WTC11 (cell line): Measurements from ENCODE around the gene ANKRD13C. TPM values are rescaled to one million over a fixed set of nuclear protein-coding genes. Genes with fewer than 3 reads are reported as not detected.
A peak's percentile ranks its signal among the peaks of the same experiment; 100 is the strongest.

Experiments
- ATAC-seq: fragments of 200-7000 bp; cut with Tn5 transposase; 2 replicates; pipeline ENCODE4 v1.10.0; 2021; ENCODE audit warnings: mild to moderate bottlenecking, moderate library complexity
- CTCF ChIA-PET: fragments of 300-600 bp; sonication (Branson Sonifier 250); formaldehyde crosslinking; loops from one replicate; lab custom pipeline; 2021; ENCODE audit warnings: antibody characterized with exemption; lab: Charles Lee
- POLR2A ChIA-PET: fragments of 350-600 bp; sonication (Branson Sonifier 250); formaldehyde crosslinking; loops from one replicate; lab custom pipeline; 2021; ENCODE audit warnings: antibody characterized with exemption; lab: Charles Lee
- DNase-seq: peaks from one replicate; pipeline ENCODE4 v3.0.0; 2021; ENCODE audit warnings: low spot score
- H3K27ac Mint-ChIP-seq: 2 replicates; pipeline ENCODE4 v1.8.0; 2021; ENCODE audit warnings: mixed read lengths
- H3K27me3 Mint-ChIP-seq: 2 replicates; pipeline ENCODE4 v1.8.0; 2021; ENCODE audit warnings: low read depth, mild to moderate bottlenecking, moderate library complexity, mixed read lengths
- H3K36me3 Mint-ChIP-seq: 2 replicates; pipeline ENCODE4 v1.8.0; 2021; ENCODE audit warnings: mixed read lengths
- H3K4me1 Mint-ChIP-seq: 2 replicates; pipeline ENCODE4 v1.8.0; 2022; ENCODE audit warnings: mixed read lengths
- H3K4me3 Mint-ChIP-seq: 2 replicates; pipeline ENCODE4 v1.8.0; 2021; ENCODE audit warnings: mild to moderate bottlenecking, moderate library complexity, mixed read lengths
- H3K9me3 Mint-ChIP-seq: 2 replicates; pipeline ENCODE4 v1.8.0; 2021; ENCODE audit warnings: mixed read lengths
- ARID4B ChIP-seq: sonication (generic); formaldehyde crosslinking; IDR thresholded peaks from 2 replicates; pipeline ENCODE4 v1.8.0; 2023; ENCODE audit warnings: missing genetic modification reagents, mild to moderate bottlenecking, borderline replicate concordance
- CBFB ChIP-seq: sonication (generic); formaldehyde crosslinking; IDR thresholded peaks from 2 replicates; pipeline ENCODE4 v1.8.1; 2022; ENCODE audit warnings: mild to moderate bottlenecking, low read depth, missing genetic modification reagents
- E2F4 ChIP-seq: sonication (generic); formaldehyde crosslinking; IDR thresholded peaks from 2 replicates; pipeline ENCODE4 v1.8.1; 2022; ENCODE audit warnings: low read depth, mild to moderate bottlenecking, moderate library complexity, missing genetic modification reagents, borderline replicate concordance
- E2F5 ChIP-seq: sonication (generic); formaldehyde crosslinking; IDR thresholded peaks from 2 replicates; pipeline ENCODE4 v1.8.1; 2022; ENCODE audit warnings: mild to moderate bottlenecking, moderate library complexity, missing genetic modification reagents
- EMX1 ChIP-seq: fragments of 250-450 bp; sonication (Bioruptor Pico); IDR thresholded peaks from 2 replicates; pipeline ENCODE4 v1.8.0; 2021; ENCODE audit warnings: mild to moderate bottlenecking
- FOXK1 ChIP-seq: sonication (generic); formaldehyde crosslinking; IDR thresholded peaks from 2 replicates; pipeline ENCODE4 v1.8.0; 2022; ENCODE audit warnings: mild to moderate bottlenecking, moderate library complexity, missing genetic modification reagents
- GABPB1 ChIP-seq: sonication (generic); formaldehyde crosslinking; IDR thresholded peaks from 2 replicates; pipeline ENCODE4 v1.8.1; 2023; ENCODE audit warnings: mild to moderate bottlenecking, missing genetic modification reagents
- HMGXB4 ChIP-seq: sonication (generic); formaldehyde crosslinking; IDR thresholded peaks from 2 replicates; pipeline ENCODE4 v1.8.1; 2023; ENCODE audit warnings: mild to moderate bottlenecking, moderate library complexity, missing genetic modification reagents
- IRF2 ChIP-seq: sonication (generic); formaldehyde crosslinking; IDR thresholded peaks from 2 replicates; pipeline ENCODE4 v1.8.0; 2022; ENCODE audit warnings: low read depth, missing genetic modification reagents, borderline replicate concordance
- JAZF1 ChIP-seq: fragments of 250-450 bp; sonication (Bioruptor Pico); IDR thresholded peaks from 2 replicates; pipeline ENCODE4 v1.9.0; 2021; ENCODE audit warnings: moderate library complexity, mild to moderate bottlenecking, inconsistent platforms
- KAT7 ChIP-seq: sonication (generic); formaldehyde crosslinking; IDR thresholded peaks from 2 replicates; pipeline ENCODE4 v1.8.1; 2023; ENCODE audit warnings: missing genetic modification reagents, mild to moderate bottlenecking, borderline replicate concordance
- MYBL2 ChIP-seq: sonication (generic); formaldehyde crosslinking; IDR thresholded peaks from 2 replicates; pipeline ENCODE4 v1.8.1; 2023; ENCODE audit warnings: mild to moderate bottlenecking, moderate library complexity, missing genetic modification reagents
- NFE2L1 ChIP-seq: sonication (generic); formaldehyde crosslinking; IDR thresholded peaks from 2 replicates; pipeline ENCODE4 v1.8.1; 2023; ENCODE audit warnings: missing genetic modification reagents
- NR1H2 ChIP-seq: sonication (generic); formaldehyde crosslinking; IDR thresholded peaks from 2 replicates; pipeline ENCODE4 v1.9.0; 2021; ENCODE audit warnings: mild to moderate bottlenecking, moderate library complexity, missing genetic modification reagents
- SP1 ChIP-seq: sonication (generic); formaldehyde crosslinking; conservative IDR thresholded peaks from 2 replicates; pipeline ENCODE4 v1.8.1; 2022; ENCODE audit warnings: missing genetic modification reagents
- TEAD1 ChIP-seq: sonication (generic); formaldehyde crosslinking; IDR thresholded peaks from 2 replicates; pipeline ENCODE4 v1.8.0; 2022; ENCODE audit warnings: mild to moderate bottlenecking, missing genetic modification reagents
- ZBTB43 ChIP-seq: sonication (generic); formaldehyde crosslinking; IDR thresholded peaks from 2 replicates; pipeline ENCODE4 v1.8.1; 2023; ENCODE audit warnings: mild to moderate bottlenecking, missing genetic modification reagents
- ZNF232 ChIP-seq: sonication (generic); formaldehyde crosslinking; IDR thresholded peaks from 2 replicates; pipeline ENCODE4 v1.8.0; 2022; ENCODE audit warnings: mild to moderate bottlenecking, missing genetic modification reagents
- ZNF281 ChIP-seq: sonication (generic); formaldehyde crosslinking; IDR thresholded peaks from 2 replicates; pipeline ENCODE4 v1.8.0; 2023; ENCODE audit warnings: mild to moderate bottlenecking, missing genetic modification reagents
- ZNF512 ChIP-seq: sonication (generic); formaldehyde crosslinking; IDR thresholded peaks from 2 replicates; pipeline ENCODE4 v1.8.1; 2022; ENCODE audit warnings: missing genetic modification reagents, borderline replicate concordance
- total RNA-seq: library from RNA; stranded (reverse); gene quantifications from 3 replicates; pipeline ENCODE4 v1.2.3, GENCODE V29; 2021

The ANKRD13C gene
- total RNA-seq, 1 experiment from 2014 or later, result 22.5 TPM

GRCh38 chr1:70221238-70222121 is 133.0 kb downstream of the ANKRD13C start, which contains the start of gene SRSF11:
TSS of gene SRSF11 (plus strand) at chr1:70221380. CDS start at chr1:70221637, 257 bp downstream.
- ATAC-seq (peak; percentile 93), DNase-seq (peak; percentile 96)
- Mint-ChIP-seq H3K27ac (peak within 1 kb of the TSS; percentile 87), H3K4me3 (peak within 1 kb of the TSS; percentile 88), H3K36me3 (peaks cover 30% of the 10 kb centered on the region), H3K9me3 (no peaks in the 10 kb centered on the region), H3K27me3 (no peaks in the 10 kb centered on the region), H3K4me1 (peaks cover 33% of the 10 kb centered on the region)
- CTCF ChIA-PET, result interaction anchor here (1.0 to 1.1 kb wide), 2 partner anchors 80 to 88 kb away, joined by 3 to 4 read pairs; no protein-coding TSS in a partner anchor
- POLR2A ChIA-PET, result interaction anchor here (0.6 to 2.0 kb wide), 7 partner anchors 11 to 1006 kb away, joined by 3 to 20 read pairs (median 4); partner anchors contain the start of genes CTH and LRRC40
- TF ChIP-seq IRF2 (0 out of 2 replicates have a peak, but pooled peaks have one; percentile 36), NFE2L1 (CRISPR knock-in tag) (peak; percentile 90), MYBL2 (CRISPR knock-in tag) (peak; percentile 93), HMGXB4 (CRISPR knock-in tag) (peak; percentile 93), TEAD1 (CRISPR knock-in tag) (peak; percentile 58; the same call in 1 of the 2 replicates), SP1 (CRISPR knock-in tag) (peak; percentile 80), GABPB1 (0 out of 2 replicates have a peak, but pooled peaks have one; percentile 33), EMX1 (CRISPR knock-in tag) (0 out of 2 replicates have a peak, but pooled peaks have one; percentile 22), ZBTB43 (CRISPR knock-in tag) (no peak), E2F5 (CRISPR knock-in tag) (peak; percentile 79; the same call in 1 of the 2 replicates), CBFB (CRISPR knock-in tag) (no peak), ZNF512 (0 out of 2 replicates have a peak, but pooled peaks have one; percentile 54), ZNF281 (peak; percentile 50; the same call in 1 of the 2 replicates), ZNF232 (CRISPR knock-in tag) (no peak), NR1H2 (CRISPR knock-in tag) (no peak), E2F4 (CRISPR knock-in tag) (0 out of 2 replicates have a peak, but pooled peaks have one; percentile 70), KAT7 (CRISPR knock-in tag) (0 out of 2 replicates have a peak, but pooled peaks have one; percentile 74), ARID4B (CRISPR knock-in tag) (peak; percentile 64; the same call in 1 of the 2 replicates), FOXK1 (peak; percentile 88), JAZF1 (no peak)
